22Rv1 (cell line): ENCODE measurements around the gene CYP2C19.

ENCODE experiments used
- H3K27ac ChIP-seq: fragments of 450-650 bp; 2 replicates; pipeline ENCODE4 v1.5.1; 2017
- ZFX ChIP-seq: fragments of 450-650 bp; IDR thresholded peaks from 2 replicates; pipeline ENCODE4 v1.6.1; 2017; ENCODE audit warnings: antibody characterized with exemption, borderline replicate concordance
- TF ChIP-seq, protein P1 (sequence below): fragments of 450-650 bp; IDR thresholded peaks from 2 replicates; pipeline ENCODE4 v1.5.1; 2017; ENCODE audit warnings: mild to moderate bottlenecking

Gene CYP2C19

DNA sequence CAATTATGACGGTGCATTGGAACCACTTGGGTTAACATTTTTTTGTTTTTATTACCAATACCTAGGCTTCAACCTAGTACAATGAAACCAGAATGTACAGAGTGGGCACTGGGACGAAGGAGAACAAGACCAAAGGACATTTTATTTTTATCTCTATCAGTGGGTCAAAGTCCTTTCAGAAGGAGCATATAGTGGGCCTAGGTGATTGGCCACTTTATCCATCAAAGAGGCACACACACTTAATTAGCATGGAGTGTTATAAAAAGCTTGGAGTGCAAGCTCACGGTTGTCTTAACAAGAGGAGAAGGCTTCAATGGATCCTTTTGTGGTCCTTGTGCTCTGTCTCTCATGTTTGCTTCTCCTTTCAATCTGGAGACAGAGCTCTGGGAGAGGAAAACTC, at the start of gene CYP2C19:
CYP2C19 (plus strand) TSS at position 289 of the 400 bp plus-strand sequence; CDS start at position 314, 25 bp downstream.
- TF ChIP-seq, protein P1, sequence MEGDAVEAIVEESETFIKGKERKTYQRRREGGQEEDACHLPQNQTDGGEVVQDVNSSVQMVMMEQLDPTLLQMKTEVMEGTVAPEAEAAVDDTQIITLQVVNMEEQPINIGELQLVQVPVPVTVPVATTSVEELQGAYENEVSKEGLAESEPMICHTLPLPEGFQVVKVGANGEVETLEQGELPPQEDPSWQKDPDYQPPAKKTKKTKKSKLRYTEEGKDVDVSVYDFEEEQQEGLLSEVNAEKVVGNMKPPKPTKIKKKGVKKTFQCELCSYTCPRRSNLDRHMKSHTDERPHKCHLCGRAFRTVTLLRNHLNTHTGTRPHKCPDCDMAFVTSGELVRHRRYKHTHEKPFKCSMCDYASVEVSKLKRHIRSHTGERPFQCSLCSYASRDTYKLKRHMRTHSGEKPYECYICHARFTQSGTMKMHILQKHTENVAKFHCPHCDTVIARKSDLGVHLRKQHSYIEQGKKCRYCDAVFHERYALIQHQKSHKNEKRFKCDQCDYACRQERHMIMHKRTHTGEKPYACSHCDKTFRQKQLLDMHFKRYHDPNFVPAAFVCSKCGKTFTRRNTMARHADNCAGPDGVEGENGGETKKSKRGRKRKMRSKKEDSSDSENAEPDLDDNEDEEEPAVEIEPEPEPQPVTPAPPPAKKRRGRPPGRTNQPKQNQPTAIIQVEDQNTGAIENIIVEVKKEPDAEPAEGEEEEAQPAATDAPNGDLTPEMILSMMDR: no peak
- TF ChIP-seq ZFX: no peak
- H3K27ac ChIP-seq: no peak within 1 kb of the TSS

DNA sequence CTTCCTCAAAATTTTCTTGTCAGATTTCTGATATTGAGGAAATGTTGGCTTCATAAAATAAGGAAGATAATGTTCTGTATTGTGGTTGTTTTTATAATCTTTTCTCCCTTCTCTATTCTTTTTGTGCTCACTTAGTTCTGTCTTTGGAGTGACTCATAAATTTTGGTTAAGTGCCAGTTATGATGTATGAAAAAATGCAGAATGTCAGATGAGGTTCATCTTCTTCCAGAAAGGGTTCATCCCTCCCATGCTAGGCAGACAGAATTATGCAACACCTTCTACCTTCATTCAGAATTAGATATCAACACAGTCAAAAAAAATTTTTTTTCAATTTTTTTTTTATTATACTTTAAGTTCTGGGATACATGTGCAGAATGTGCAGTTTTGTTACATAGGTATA, 36.6 kb upstream of the CYP2C19 start:
- TF ChIP-seq, protein P1: no peak
- TF ChIP-seq ZFX: no peak
- H3K27ac ChIP-seq: no peak overlapping the region

DNA sequence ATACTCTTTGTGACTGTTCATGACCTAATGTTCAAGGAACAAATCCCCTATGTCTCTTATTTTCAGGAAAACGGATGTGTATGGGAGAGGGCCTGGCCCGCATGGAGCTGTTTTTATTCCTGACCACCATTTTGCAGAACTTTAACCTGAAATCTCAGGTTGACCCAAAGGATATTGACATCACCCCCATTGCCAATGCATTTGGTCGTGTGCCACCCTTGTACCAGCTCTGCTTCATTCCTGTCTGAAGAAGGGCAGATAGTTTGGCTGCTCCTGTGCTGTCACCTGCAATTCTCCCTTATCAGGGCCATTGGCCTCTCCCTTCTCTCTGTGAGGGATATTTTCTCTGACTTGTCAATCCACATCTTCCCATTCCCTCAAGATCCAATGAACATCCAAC, 27.3 kb upstream of the CYP2C19 start:
- TF ChIP-seq, protein P1: no peak
- no peak for TF ChIP-seq ZFX
- H3K27ac ChIP-seq: no peak overlapping the region

DNA sequence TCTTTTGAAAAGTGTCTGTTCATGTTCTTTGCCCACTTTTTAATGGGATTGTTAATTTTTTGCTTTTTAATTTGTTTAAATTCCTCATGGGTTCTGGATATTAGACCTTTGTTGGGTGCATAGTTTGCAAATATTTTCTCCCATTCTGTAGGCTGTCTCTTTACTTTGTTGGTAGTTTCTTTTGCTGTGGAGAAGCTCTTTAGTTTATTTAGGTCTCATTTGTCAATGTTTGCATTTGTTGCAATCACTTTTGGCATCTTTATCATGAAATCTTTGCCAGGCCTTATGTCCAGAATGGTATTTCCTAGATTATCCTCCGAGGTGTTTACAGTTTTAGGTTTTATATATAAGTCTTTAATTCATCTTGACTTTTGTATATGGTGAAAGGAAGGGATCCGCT, 23.9 kb upstream of the CYP2C19 start:
- H3K27ac ChIP-seq: no peak overlapping the region
- TF ChIP-seq, protein P1: no peak
- no peak for TF ChIP-seq ZFX

DNA sequence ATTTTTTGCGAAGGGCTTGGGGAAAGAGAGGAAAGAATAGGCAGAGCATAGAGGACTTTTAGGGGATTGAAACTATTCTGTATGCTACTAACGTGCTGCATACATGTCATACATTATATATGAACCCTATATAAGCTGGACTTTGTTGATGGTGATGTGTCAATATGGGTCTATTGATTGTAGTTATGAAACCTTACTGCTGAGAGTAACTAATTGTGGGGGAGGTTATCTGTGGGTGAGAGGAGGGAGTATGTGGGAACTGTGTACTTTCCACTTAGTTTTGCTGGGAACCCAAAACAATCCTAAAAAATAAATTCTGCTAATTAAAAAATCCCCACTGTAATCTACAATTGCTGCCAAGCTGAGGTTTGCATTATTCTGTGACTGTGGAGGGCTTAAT, 15.3 kb upstream of the CYP2C19 start:
- H3K27ac ChIP-seq: no peak overlapping the region
- no peak for TF ChIP-seq ZFX
- TF ChIP-seq, protein P1: no peak

DNA sequence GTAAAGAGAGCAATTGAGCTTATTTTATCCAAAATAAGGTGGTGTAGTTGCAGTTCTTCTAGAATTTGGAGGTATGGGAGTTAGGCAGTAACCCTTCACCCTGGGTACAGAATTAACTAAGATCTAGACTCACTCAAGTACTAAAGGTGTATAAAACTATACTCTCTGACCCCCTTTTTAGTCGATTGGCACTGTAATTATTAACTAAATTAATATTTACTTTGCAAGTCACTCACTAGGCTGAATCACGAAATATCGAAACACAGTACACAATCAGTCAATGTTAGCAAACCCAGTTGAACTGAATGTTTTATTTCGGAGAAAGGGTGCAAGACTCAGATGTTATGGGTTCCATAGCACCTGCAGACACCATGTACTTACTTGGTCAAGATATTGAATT, 14.6 kb upstream of the CYP2C19 start:
- TF ChIP-seq, protein P1: no peak
- no peak for TF ChIP-seq ZFX
- H3K27ac ChIP-seq: no peak overlapping the region

DNA sequence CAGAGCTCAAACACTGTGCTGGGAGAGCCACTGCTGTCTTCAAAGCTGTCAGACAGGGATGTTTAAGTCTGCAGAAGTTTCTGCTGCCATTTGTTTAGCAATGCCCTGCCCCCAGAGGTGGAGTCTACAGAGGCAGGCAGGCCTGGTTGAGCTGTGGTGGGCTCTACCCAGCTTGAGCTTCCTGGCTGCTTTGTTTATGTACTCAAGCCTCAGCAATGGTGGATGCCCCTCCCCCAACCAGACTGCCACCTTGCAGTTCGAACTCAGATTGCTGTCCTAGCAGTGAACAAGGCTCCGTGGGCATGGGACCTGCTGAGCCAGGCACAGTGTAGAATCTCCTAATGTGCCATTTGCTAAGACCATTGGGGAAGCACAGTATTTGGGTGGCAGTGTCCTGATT, 4.6 kb upstream of the CYP2C19 start:
- TF ChIP-seq ZFX: no peak
- TF ChIP-seq, protein P1: no peak
- no peak overlapping the region for H3K27ac ChIP-seq
